OCI-M2 (cell line): ENCODE data around the gene HDDC3.
"Not testable (repeated sequence)": the region's sequence is repeated elsewhere in the genome, so short reads cannot be mapped to it uniquely, and the experiment has no call there.

Source experiments
- DNase-seq: peaks from one replicate; lab custom pipeline; 2025; ENCODE audit not compliant: unreplicated experiment; lab: John Stamatoyannopoulos, UW

The HDDC3 gene

DNA sequence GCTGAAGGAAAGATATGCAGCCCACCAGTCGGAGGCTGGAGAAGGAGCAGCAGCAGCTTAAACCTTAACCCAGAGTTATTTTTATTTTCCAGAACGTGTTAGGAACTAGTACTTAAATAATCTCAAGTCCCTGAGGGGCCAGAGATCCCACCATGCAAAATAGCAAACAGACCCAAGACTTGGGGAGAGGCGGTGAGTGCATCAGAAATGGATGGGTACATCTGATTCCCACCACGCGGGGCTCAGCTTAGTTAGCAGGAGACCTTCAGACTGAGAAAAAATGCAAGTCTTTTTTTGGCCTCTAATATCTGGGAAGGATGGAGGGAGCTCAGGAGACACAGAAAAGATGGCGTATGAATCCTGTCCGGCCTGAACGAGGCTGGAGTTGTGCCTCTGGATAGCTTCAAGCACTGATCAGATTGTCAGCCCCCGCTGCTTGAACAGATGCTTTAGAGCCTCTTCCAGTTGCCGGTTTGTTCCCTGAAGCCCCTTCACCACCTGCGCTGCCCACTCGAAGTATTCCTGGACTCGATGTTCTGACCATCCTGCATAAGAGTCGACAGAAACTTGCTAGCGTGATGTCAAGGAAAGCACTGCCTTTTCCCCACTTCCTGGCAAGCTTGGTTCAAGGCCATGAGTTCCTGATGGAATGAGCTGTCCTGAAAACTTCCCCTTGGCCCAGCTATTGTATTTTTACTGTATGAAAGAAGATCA, 1.3 kb downstream of the HDDC3 start:
- DNase-seq, result no peak

DNA sequence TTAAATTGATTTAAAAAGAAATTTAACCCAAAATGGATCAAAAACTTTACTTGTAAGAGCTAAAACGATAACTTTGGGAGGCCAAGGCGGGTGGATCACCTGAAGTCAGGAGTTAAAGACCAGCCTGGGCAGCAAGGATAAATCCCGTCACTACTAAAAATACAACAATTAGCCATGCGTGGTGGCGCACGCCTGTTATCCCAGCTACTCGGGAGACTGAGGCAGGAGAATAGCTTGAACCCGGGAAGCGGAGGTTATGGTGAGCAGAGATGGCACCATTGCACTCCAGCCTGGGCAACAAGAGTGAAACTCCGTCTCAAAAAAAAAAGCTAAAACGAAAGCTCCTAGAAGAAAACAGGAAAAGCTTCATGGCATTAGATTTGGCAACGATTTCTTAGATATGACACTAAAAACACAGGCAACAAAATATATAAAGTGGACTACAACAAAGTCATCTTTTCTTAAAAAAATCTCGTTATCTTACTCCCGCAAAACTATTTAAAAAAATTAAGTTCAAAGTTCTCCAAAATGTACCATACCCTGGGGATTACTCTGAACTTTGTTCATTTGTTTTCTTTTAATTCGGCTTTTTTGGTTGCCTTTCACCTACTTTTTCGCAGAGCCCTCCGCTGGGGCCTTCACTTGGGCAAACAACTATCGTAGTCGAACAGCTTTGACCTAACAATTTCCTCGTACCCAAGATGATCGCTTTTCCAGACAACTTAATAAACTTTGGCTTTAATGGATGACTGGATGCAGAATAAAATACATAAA, 2.9 kb downstream of the HDDC3 start:
- no peak for DNase-seq

- not testable (repeated sequence) for DNase-seq
Observed at GRCh38 chr15:90928106-90928505, 4.2 kb downstream of the HDDC3 start.

DNA sequence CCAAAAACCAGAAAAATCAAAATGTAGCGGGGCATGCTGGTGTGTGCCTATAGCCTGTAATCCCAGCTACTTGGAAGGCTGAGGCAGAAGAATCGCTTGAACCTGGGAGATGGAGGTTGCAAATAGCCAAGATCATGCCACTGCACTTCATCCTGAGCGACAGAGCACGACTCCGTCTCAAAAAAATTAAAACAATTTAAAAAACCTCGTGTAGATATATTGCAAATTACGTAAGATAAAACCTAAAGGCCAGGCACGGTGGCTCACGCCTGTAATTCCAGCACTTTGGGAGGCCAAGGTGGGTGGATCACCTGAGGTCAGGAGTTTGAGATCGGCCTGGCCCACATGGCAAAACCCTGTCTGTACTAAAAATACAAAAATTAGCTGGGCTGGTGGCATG, 5.6 kb downstream of the HDDC3 start:
- not testable (repeated sequence) for DNase-seq

GRCh38 chr15:90924375-90924774, 8.0 kb downstream of the HDDC3 start:
- DNase-seq, result no peak

GRCh38 chr15:90922712-90923322, 9.5 kb downstream of the HDDC3 start:
- DNase-seq, result not testable (repeated sequence)

- no peak for DNase-seq
Observed at GRCh38 chr15:90921887-90922286, 10.5 kb downstream of the HDDC3 start.

GRCh38 chr15:90918835-90919234, 13.5 kb downstream of the HDDC3 start:
- DNase-seq, result no peak

- no peak for DNase-seq
Observed at GRCh38 chr15:90918034-90918788, 14.1 kb downstream of the HDDC3 start.

- no peak for DNase-seq
Observed at GRCh38 chr15:90917569-90917968, 14.8 kb downstream of the HDDC3 start.

GRCh38 chr15:90916461-90916860, 15.9 kb downstream of the HDDC3 start:
- DNase-seq, result no peak

DNA sequence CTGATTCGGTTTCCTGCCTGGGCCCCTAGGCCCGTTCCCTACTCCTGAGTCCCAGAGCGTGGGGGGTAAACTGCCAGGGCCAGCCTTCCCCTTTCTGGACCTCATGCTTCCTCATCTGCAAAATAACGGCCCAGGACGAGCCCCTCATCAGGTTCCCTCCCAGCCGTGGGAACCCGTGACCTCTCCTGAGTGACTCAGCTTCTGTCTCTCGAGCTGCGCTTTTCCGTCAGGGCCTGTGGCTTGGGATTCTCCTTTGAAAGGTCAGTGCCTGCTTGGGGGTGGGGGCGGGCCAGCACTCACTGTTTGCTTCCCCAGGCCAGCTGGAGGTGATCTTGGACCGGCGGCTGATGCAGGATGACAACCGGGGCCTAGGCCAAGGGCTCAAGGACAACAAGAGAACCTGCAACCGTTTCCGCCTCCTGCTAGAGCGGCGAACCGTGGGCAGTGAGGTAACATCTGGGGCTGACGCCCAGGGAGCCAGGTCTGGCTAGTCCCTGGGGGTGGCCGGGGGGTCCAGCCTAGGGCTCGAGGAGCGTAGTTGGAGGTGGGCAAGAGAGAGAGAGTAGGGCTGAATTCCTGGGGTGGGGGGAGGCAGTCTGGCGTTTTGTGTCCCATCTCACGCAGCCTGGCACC, 16.4 kb downstream of the HDDC3 start:
- DNase-seq, result no peak

DNA sequence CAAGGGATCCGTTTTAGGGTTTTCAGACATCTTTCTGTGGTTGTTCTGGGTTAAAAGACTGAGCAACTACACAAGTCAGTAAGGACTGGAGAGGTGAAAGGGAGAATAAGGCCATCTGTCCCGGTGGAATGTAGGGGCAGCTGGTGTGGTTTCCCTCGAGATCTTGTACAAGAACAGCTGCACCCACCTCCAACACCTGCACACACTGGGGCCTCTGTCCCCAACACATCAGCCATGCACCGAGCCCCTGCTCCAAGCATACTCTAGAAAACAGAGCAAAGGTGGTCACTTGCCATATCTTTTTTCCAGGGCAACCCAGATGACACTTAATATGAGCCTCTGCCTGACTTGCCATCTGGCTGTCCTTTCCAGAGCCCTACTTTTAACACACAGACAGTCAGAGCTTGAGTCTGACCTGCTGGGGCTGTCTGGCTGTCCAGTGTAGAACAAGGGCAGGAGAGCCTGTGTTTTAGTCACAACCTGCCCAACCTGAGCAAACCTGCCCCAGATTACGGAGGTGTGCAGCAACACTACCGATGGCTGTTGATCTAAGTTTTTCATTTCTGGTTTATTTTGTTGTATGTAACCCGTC, 17.0 kb downstream of the HDDC3 start:
- DNase-seq, result no peak

GRCh38 chr15:90914305-90915080, 17.9 kb downstream of the HDDC3 start:
- DNase-seq, result no peak

DNA sequence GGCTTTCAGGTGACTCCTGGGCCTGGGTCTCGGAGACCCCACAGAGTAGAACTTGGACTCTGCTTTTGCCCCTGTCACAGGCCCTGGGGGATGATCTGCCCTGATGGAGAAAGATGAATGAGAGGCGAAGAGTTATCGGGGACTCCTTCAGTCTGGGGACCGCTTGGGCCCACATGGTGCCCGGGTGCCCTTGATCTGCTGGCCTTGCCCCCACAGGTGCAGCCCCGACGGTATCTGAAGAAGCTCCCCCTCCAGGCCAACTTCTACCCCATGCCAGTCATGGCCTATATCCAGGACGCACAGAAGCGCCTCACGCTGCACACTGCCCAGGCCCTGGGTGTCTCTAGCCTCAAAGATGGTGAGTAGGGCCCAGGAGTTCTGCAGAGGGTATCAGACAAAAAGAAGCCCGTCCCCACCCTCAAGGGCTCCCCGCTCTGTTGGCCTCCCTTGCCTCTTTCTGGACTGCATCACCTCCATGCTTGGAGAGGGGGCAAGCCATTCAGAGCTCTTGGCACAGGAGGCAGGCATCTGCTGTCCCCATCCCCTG, 18.9 kb downstream of the HDDC3 start:
- no peak for DNase-seq

GRCh38 chr15:90912770-90913075, 19.6 kb downstream of the HDDC3 start:
- no peak for DNase-seq

DNA sequence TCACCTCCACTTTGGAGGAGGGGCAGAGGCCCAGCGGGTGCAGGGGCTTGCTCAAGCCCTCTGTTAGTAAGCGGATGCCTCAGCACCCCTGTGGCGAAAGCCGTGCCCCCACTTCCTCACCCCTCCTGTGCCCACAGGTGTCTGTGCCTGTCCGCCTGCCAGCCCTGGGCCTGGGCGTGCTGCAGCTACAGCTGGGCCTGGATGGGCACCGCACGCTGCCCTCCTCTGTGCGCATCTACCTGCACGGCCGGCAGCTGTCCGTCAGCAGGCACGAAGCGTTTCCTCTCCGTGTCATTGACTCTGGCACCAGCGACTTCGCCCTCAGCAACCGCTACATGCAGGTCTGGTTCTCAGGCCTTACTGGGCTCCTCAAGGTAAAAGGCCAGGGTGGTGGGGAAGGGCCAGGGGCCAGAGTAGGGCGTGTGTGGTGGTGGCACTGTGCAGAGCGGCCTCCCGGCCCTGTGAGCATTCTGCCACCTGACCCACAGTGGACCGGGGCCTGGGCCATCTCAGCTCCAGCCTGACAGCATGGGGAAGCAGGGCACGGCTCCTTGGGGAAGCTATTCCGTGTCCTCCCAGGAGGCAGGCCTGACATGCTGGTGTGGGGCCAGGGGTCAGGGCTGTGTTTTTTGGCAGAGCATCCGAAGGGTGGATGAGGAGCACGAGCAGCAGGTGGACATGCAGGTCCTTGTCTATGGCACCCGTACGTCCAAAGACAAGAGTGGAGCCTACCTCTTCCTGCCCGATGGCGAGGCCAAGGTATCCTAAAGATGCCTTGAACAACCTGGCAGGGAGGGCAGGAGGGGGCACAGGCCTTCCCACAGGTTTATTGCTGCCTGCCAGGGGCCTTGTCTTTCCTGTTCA, 20.2 kb downstream of the HDDC3 start:
- no peak for DNase-seq

- no peak for DNase-seq
Observed at GRCh38 chr15:90911302-90911623, 21.1 kb downstream of the HDDC3 start.
